H9 (cell line): ENCODE data around the gene RFC4. TPM values are rescaled to one million over a fixed set of nuclear protein-coding genes. Genes with fewer than 3 reads are reported as not detected.

Source experiments
- DNase-seq: peaks from one replicate; pipeline ENCODE4 v3.0.0-alpha.2; 2017
- H2AFZ ChIP-seq: one replicate; pipeline ENCODE4 v1.6.1; 2013; ENCODE audit warnings: mild to moderate bottlenecking, low read length, control low read depth, moderate library complexity
- H2AK5ac ChIP-seq: 2 replicates; pipeline ENCODE4 v1.6.1; 2013; ENCODE audit warnings: low read length, control low read depth, mixed read lengths; ENCODE audit not compliant: insufficient read length
- H2BK120ac ChIP-seq: one replicate; pipeline ENCODE4 v1.6.1; 2013; ENCODE audit warnings: low read depth, mild to moderate bottlenecking, low read length, control low read depth, inconsistent platforms; ENCODE audit not compliant: poor library complexity, severe bottlenecking
- H2BK12ac ChIP-seq: 2 replicates; pipeline ENCODE4 v1.6.1; 2013; ENCODE audit warnings: low read length, control low read depth, mixed read lengths, low read depth; ENCODE audit not compliant: insufficient read length
- H2BK15ac ChIP-seq: 2 replicates; pipeline ENCODE4 v1.6.1; 2013; ENCODE audit warnings: low read depth, low read length, control low read depth
- H2BK20ac ChIP-seq: one replicate; pipeline ENCODE4 v1.6.1; 2013; ENCODE audit warnings: low read depth, mild to moderate bottlenecking, low read length, control low read depth, inconsistent platforms; ENCODE audit not compliant: poor library complexity, severe bottlenecking
- H2BK5ac ChIP-seq: 2 replicates; pipeline ENCODE4 v1.6.1; 2013; ENCODE audit warnings: low read length, control low read depth, mixed read lengths; ENCODE audit not compliant: insufficient read length
- H3K14ac ChIP-seq: 2 replicates; pipeline ENCODE4 v1.6.1; 2013; ENCODE audit warnings: low read length, control low read depth; ENCODE audit not compliant: insufficient read depth
- H3K18ac ChIP-seq: 2 replicates; pipeline ENCODE4 v1.6.1; 2013; ENCODE audit warnings: low read depth, mild to moderate bottlenecking, mixed read lengths, low read length, control low read depth; ENCODE audit not compliant: insufficient read length
- H3K23ac ChIP-seq: 2 replicates; pipeline ENCODE4 v1.6.1; 2013; ENCODE audit warnings: low read length, control low read depth, mixed read lengths, low read depth; ENCODE audit not compliant: insufficient read length
- H3K23me2 ChIP-seq: 2 replicates; pipeline ENCODE4 v1.6.1; 2013; ENCODE audit warnings: low read depth, mild to moderate bottlenecking, mixed read lengths, low read length, control low read depth; ENCODE audit not compliant: insufficient read length, poor library complexity, severe bottlenecking
- H3K27ac ChIP-seq: 2 replicates; pipeline ENCODE4 v1.5.1; 2013; ENCODE audit warnings: low read length, control low read depth, mixed read lengths, low read depth; ENCODE audit not compliant: insufficient read length
- H3K27me3 ChIP-seq: 2 replicates; pipeline ENCODE4 v1.6.1; 2013; ENCODE audit warnings: low read length, control low read depth, inconsistent platforms; ENCODE audit not compliant: insufficient read depth
- H3K4ac ChIP-seq: 2 replicates; pipeline ENCODE4 v1.6.1; 2013; ENCODE audit warnings: low read depth, mild to moderate bottlenecking, control low read depth, inconsistent platforms, low read length, moderate library complexity
- H3K4me1 ChIP-seq: 2 replicates; pipeline ENCODE4 v1.6.1; 2013; ENCODE audit warnings: low read length, control low read depth, inconsistent platforms; ENCODE audit not compliant: insufficient read depth
- H3K4me2 ChIP-seq: 2 replicates; pipeline ENCODE4 v1.6.1; 2013; ENCODE audit warnings: low read length, control low read depth, mixed read lengths; ENCODE audit not compliant: insufficient read length, insufficient read depth
- H3K56ac ChIP-seq: 2 replicates; pipeline ENCODE4 v1.6.1; 2013; ENCODE audit warnings: low read depth, mild to moderate bottlenecking, mixed read lengths, low read length, control low read depth; ENCODE audit not compliant: insufficient read length
- H3K79me1 ChIP-seq: 2 replicates; pipeline ENCODE4 v1.6.1; 2013; ENCODE audit warnings: low read depth, mild to moderate bottlenecking, moderate library complexity, low read length, control low read depth, inconsistent platforms; ENCODE audit not compliant: insufficient read depth, poor library complexity, severe bottlenecking
- H3K79me2 ChIP-seq: 2 replicates; pipeline ENCODE4 v1.6.1; 2013; ENCODE audit warnings: low read length, control low read depth, inconsistent platforms; ENCODE audit not compliant: insufficient read depth
- H3K9ac ChIP-seq: 2 replicates; pipeline ENCODE4 v1.6.1; 2013; ENCODE audit warnings: low read length, control low read depth, mixed read lengths; ENCODE audit not compliant: insufficient read length; ENCODE audit errors: extremely low read depth
- H3K9me3 ChIP-seq: one replicate; pipeline ENCODE4 v1.6.1; 2013; ENCODE audit warnings: low read depth, low read length, inconsistent platforms; ENCODE audit not compliant: control insufficient read depth
- H3T11ph ChIP-seq: one replicate; pipeline ENCODE4 v1.6.1; 2013; ENCODE audit warnings: mild to moderate bottlenecking, low read length, control low read depth, inconsistent platforms
- H4K20me1 ChIP-seq: one replicate; pipeline ENCODE4 v1.6.1; 2013; ENCODE audit not compliant: control insufficient read depth, insufficient read length, insufficient read depth
- H4K5ac ChIP-seq: 2 replicates; pipeline ENCODE4 v1.6.1; 2013; ENCODE audit warnings: low read depth, mild to moderate bottlenecking, mixed read lengths, low read length, control low read depth; ENCODE audit not compliant: insufficient read length
- H4K8ac ChIP-seq: replicated peaks from 2 replicates; pipeline ENCODE4 v1.6.1; 2013; ENCODE audit warnings: low read length, control low read depth, mixed read lengths, low read depth; ENCODE audit not compliant: insufficient read length
- H4K91ac ChIP-seq: 2 replicates; pipeline ENCODE4 v1.6.1; 2013; ENCODE audit warnings: low read depth, mild to moderate bottlenecking, moderate library complexity, mixed read lengths, low read length, control low read depth; ENCODE audit not compliant: insufficient read length
- H3K27ac Mint-ChIP-seq, 3 experiments: 2 replicates in 2 of 3; 3 replicates in 1 of 3; pipeline ENCODE4 v1.8.0; 2020 to 2021; ENCODE audit warnings: mixed read lengths in 3 of 3, mild to moderate bottlenecking in 1 of 3, moderate library complexity in 1 of 3
- H3K27me3 Mint-ChIP-seq: 2 replicates; pipeline ENCODE4 v1.8.0; 2021; ENCODE audit warnings: low read depth, mild to moderate bottlenecking, moderate library complexity, mixed read lengths
- H3K36me3 Mint-ChIP-seq, 3 experiments: 2 replicates in 2 of 3; 3 replicates in 1 of 3; pipeline ENCODE4 v1.8.0; 2020 to 2021; ENCODE audit warnings: low read depth in 3 of 3, mixed read lengths in 3 of 3; ENCODE audit not compliant: insufficient read depth in 1 of 3
- H3K4me1 Mint-ChIP-seq, 2 experiments: 2 replicates each; pipeline ENCODE4 v1.8.0; 2020; ENCODE audit warnings: mixed read lengths in 2 of 2
- H3K4me3 Mint-ChIP-seq, 2 experiments: 2 replicates in 1 of 2; 3 replicates in 1 of 2; pipeline ENCODE4 v1.8.0; 2020 to 2021; ENCODE audit warnings: mild to moderate bottlenecking in 2 of 2, mixed read lengths in 2 of 2, moderate library complexity in 1 of 2
- H3K9me3 Mint-ChIP-seq, 2 experiments: 2 replicates in 1 of 2; 3 replicates in 1 of 2; pipeline ENCODE4 v1.8.0; 2020; ENCODE audit warnings: mild to moderate bottlenecking in 2 of 2, mixed read lengths in 2 of 2, moderate library complexity in 1 of 2
- WGBS: extraction: QIAGEN DNeasy Blood & Tissue Kit; methylation state at CpG from one replicate; pipeline ENCODE4 v1.1.7; 2013; ENCODE audit warnings: missing lambda C conversion rate, low lambda C conversion rate, mixed read lengths; ENCODE audit not compliant: insufficient read length; ENCODE audit errors: extremely low coverage; 5-methylcytosine and 5-hydroxymethylcytosine counted together
- total RNA-seq: library from RNA; stranded (reverse); gene quantifications from 2 replicates; pipeline ENCODE4 v1.2.1, GENCODE V29; 2021
- TF ChIP-seq, protein P1 (sequence below): fragments of 200-600 bp; sonication (generic); conservative IDR thresholded peaks from 3 replicates; pipeline ENCODE4 v1.8.0; 2021; ENCODE audit warnings: antibody characterized with exemption, mild to moderate bottlenecking

RFC4 gene
- total RNA-seq, 1 experiment from 2014 or later: 108 TPM

GRCh38 chr3:186831798-186832197 lies 25.5 kb upstream of the RFC4 start:
- H4K20me1 ChIP-seq: no peaks in the 10 kb centered on the region
- no CpG with 5 or more reads among the region's 4 CpGs for WGBS
- no peak overlapping the region for H3K27ac ChIP-seq
- H3K23me2 ChIP-seq: peaks cover 6% of the 10 kb centered on the region
- H2BK20ac ChIP-seq: no peak overlapping the region
- H3K27me3 Mint-ChIP-seq: peaks cover 63% of the 10 kb centered on the region
- H3K18ac ChIP-seq: no peak overlapping the region
- H3K36me3 Mint-ChIP-seq: no peaks in the 10 kb centered on the region
- no peaks in the 10 kb centered on the region for H3K79me1 ChIP-seq
- H4K8ac ChIP-seq: no peak overlapping the region
- DNase-seq: no peak
- H3K79me2 ChIP-seq: no peaks in the 10 kb centered on the region
- H4K91ac ChIP-seq: no peak overlapping the region
- no peak overlapping the region for H3K4ac ChIP-seq
- H2AK5ac ChIP-seq: no peak overlapping the region
- no peak overlapping the region for H4K5ac ChIP-seq
- no peak overlapping the region for H3K23ac ChIP-seq
- TF ChIP-seq, protein P1, sequence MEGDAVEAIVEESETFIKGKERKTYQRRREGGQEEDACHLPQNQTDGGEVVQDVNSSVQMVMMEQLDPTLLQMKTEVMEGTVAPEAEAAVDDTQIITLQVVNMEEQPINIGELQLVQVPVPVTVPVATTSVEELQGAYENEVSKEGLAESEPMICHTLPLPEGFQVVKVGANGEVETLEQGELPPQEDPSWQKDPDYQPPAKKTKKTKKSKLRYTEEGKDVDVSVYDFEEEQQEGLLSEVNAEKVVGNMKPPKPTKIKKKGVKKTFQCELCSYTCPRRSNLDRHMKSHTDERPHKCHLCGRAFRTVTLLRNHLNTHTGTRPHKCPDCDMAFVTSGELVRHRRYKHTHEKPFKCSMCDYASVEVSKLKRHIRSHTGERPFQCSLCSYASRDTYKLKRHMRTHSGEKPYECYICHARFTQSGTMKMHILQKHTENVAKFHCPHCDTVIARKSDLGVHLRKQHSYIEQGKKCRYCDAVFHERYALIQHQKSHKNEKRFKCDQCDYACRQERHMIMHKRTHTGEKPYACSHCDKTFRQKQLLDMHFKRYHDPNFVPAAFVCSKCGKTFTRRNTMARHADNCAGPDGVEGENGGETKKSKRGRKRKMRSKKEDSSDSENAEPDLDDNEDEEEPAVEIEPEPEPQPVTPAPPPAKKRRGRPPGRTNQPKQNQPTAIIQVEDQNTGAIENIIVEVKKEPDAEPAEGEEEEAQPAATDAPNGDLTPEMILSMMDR: no peak
- no peak overlapping the region for H3T11ph ChIP-seq
- peaks cover 3% of the 10 kb centered on the region; the same call in 1 of the 2 replicates for H3K27me3 ChIP-seq
- H3K14ac ChIP-seq: no peak overlapping the region
- H2BK15ac ChIP-seq: no peak overlapping the region
- H3K4me1 Mint-ChIP-seq: peaks cover 7 to 12% of the 10 kb centered on the region in 2 experiments; a peak in 3 of 4 replicates
- no peaks in the 10 kb centered on the region; a peak in 1 of 5 replicates for H3K9me3 Mint-ChIP-seq
- H2BK12ac ChIP-seq: no peak overlapping the region
- no peak overlapping the region for H2AFZ ChIP-seq
- no peak overlapping the region for H2BK5ac ChIP-seq
- no peak overlapping the region for H3K56ac ChIP-seq
- H3K27ac Mint-ChIP-seq: no peak overlapping the region
- no peak overlapping the region for H3K9ac ChIP-seq
- no peak overlapping the region for H3K4me3 Mint-ChIP-seq
- H3K4me1 ChIP-seq: no peaks in the 10 kb centered on the region
- no peak overlapping the region for H3K4me2 ChIP-seq
- H3K9me3 ChIP-seq: no peaks in the 10 kb centered on the region
- no peak overlapping the region for H2BK120ac ChIP-seq
